ENCODE data around the gene ATXN7L1. TPM values are rescaled to one million over a fixed set of nuclear protein-coding genes. Genes with fewer than 3 reads are reported as not detected.

The ATXN7L1 gene
- total RNA-seq, 6 experiments from 2014 or later, result 7.1 to 15.7 (median 11.0) TPM

GRCh38 chr7:105877736-105878135, 1.3 kb upstream of the ATXN7L1 start:
- Histone ChIP-seq H3K27ac (peak overlapping the region in 2 of 3 donors; percentile 75 to 84), H3K4me3 (peak overlapping the region; percentile 71 to 86 (median 82)), H3K4me1 (peaks cover 0 to 17% (median 8%) of the 10 kb centered on the region in 4 donors), H3K9me3 (no peaks in the 10 kb centered on the region), H3K27me3 (no peaks in the 10 kb centered on the region), H3K36me3 (no peaks in the 10 kb centered on the region)
- intact Hi-C loops (cut with DNase I), result no loop called here
- WGBS (ENCODE audit: insufficient coverage, low coverage, low lambda C conversion rate, missing lambda C conversion rate), result 44% methylated on average over 10 of the region's 10 CpGs
- TF ChIP-seq POLR2A (IDR thresholded peaks at IDR 0.05) (no peak), CTCF (IDR thresholded peaks at IDR 0.05) (no peak)
- DNase-seq (no peak), ATAC-seq (peak in 3 of 4 donors; percentile 3 to 22 (median 6))

GRCh38 chr7:105876964-105877601, 684 bp upstream of the ATXN7L1 start:
- TF ChIP-seq CTCF (IDR thresholded peaks at IDR 0.05) (peak in 1 of 4 donors; percentile 13), POLR2A (IDR thresholded peaks at IDR 0.05) (no peak)
- intact Hi-C loops (cut with DNase I), result no loop called here
- under 1% methylated on average over 21 of the region's 42 CpGs for WGBS (ENCODE audit: insufficient coverage, low coverage, low lambda C conversion rate, missing lambda C conversion rate)
- Histone ChIP-seq H3K9me3 (no peaks in the 10 kb centered on the region), H3K36me3 (no peaks in the 10 kb centered on the region), H3K27me3 (no peaks in the 10 kb centered on the region), H3K4me1 (peaks cover 0 to 17% (median 8%) of the 10 kb centered on the region in 4 donors), H3K27ac (peak overlapping the region; percentile 63 to 84 (median 75)), H3K4me3 (peak overlapping the region; percentile 71 to 86 (median 82))
- peak; percentile 57 to 83 (median 76) for DNase-seq
- peak; percentile 45 to 74 (median 58) for ATAC-seq

- intact Hi-C loops (cut with DNase I), result no loop called here
- Histone ChIP-seq H3K27ac (no peak overlapping the region), H3K4me3 (peak overlapping the region; percentile 59 to 69 (median 62)), H3K36me3 (no peaks in the 10 kb centered on the region), H3K9me3 (no peaks in the 10 kb centered on the region), H3K4me1 (peaks cover 0 to 13% (median 5%) of the 10 kb centered on the region in 4 donors), H3K27me3 (no peaks in the 10 kb centered on the region)
- TF ChIP-seq CTCF (IDR thresholded peaks at IDR 0.05) (no peak), POLR2A (IDR thresholded peaks at IDR 0.05) (no peak)
- WGBS (ENCODE audit: insufficient coverage, low coverage, low lambda C conversion rate, missing lambda C conversion rate), result 46% methylated on average over 3 of the region's 4 CpGs
- ATAC-seq (no peak), DNase-seq (no peak)
Observed at GRCh38 chr7:105875505-105875904, 894 bp downstream of the ATXN7L1 start.

- no peak for DNase-seq
- ATAC-seq, result no peak
- Histone ChIP-seq H3K4me1 (peaks cover 0 to 10% (median 5%) of the 10 kb centered on the region in 4 donors), H3K4me3 (no peak overlapping the region), H3K27ac (no peak overlapping the region), H3K9me3 (no peaks in the 10 kb centered on the region), H3K27me3 (no peaks in the 10 kb centered on the region), H3K36me3 (no peaks in the 10 kb centered on the region)
- TF ChIP-seq CTCF (IDR thresholded peaks at IDR 0.05), result no peak
- no peak for TF ChIP-seq POLR2A (IDR thresholded peaks at IDR 0.05)
- intact Hi-C loops (cut with DNase I), result no loop called here
- 80% methylated on average over 5 of the region's 6 CpGs for WGBS (ENCODE audit: insufficient coverage, low coverage, low lambda C conversion rate, missing lambda C conversion rate)
Observed at GRCh38 chr7:105874055-105874454, 2.3 kb downstream of the ATXN7L1 start.
